HepG2 (cell line): Measurements from ENCODE around the gene PTPA. TPM values are rescaled to one million over a fixed set of nuclear protein-coding genes. Genes with fewer than 3 reads are reported as not detected.

Source experiments
- CCDC6 ChIP-seq: sonication (generic); formaldehyde crosslinking; IDR thresholded peaks from 2 replicates; pipeline ENCODE4 v1.8.1; 2022; ENCODE audit warnings: mild to moderate bottlenecking, missing genetic modification reagents, moderate library complexity
- CEBPB ChIP-seq: IDR thresholded peaks from 2 replicates; pipeline ENCODE4 v1.6.1; 2011; ENCODE audit warnings: low read depth, low read length, improper control_type of control experiment, borderline replicate concordance
- DMAP1 ChIP-seq: IDR thresholded peaks from 2 replicates; pipeline ENCODE4 v1.6.1; 2016
- GMEB1 ChIP-seq: sonication (generic); formaldehyde crosslinking; IDR thresholded peaks from 2 replicates; pipeline ENCODE4 v1.5.1; 2020; ENCODE audit warnings: missing genetic modification reagents, mild to moderate bottlenecking, borderline replicate concordance
- HNF4A ChIP-seq: sonication (generic); formaldehyde crosslinking; IDR thresholded peaks from 2 replicates; pipeline ENCODE4 v1.4.0; 2020; ENCODE audit warnings: missing genetic modification reagents
- IKZF4 ChIP-seq: sonication (generic); formaldehyde crosslinking; IDR thresholded peaks from 2 replicates; pipeline ENCODE4 v1.5.1; 2020; ENCODE audit warnings: borderline replicate concordance, mild to moderate bottlenecking, low read depth, missing genetic modification reagents; ENCODE audit errors: not compliant biosample characterization
- NBN ChIP-seq: fragments of 450-650 bp; conservative IDR thresholded peaks from 2 replicates; pipeline ENCODE4 v1.6.1; 2017
- PHF8 ChIP-seq: sonication (generic); formaldehyde crosslinking; IDR thresholded peaks from 2 replicates; pipeline ENCODE4 v1.5.0; 2020; ENCODE audit warnings: missing genetic modification reagents
- POLR2A ChIP-seq, 2 experiments: IDR thresholded peaks; 2 replicates each; pipeline ENCODE4 v1.6.1; 2011; ENCODE audit warnings: low read depth in 2 of 2, low read length in 2 of 2, mild to moderate bottlenecking in 1 of 2, moderate library complexity in 1 of 2; ENCODE audit not compliant: insufficient read depth in 1 of 2
- RARA ChIP-seq: IDR thresholded peaks from 2 replicates; pipeline ENCODE4 v1.6.1; 2016; ENCODE audit warnings: missing genetic modification reagents, missing compliant biosample characterization
- SIX1 ChIP-seq: sonication (generic); formaldehyde crosslinking; IDR thresholded peaks from 2 replicates; pipeline ENCODE4 v1.4.0; 2020; ENCODE audit warnings: missing genetic modification reagents, borderline replicate concordance
- SRSF4 ChIP-seq: fragments of 200-400 bp; formaldehyde crosslinking; IDR thresholded peaks from one replicate; pipeline ENCODE4 v1.6.1; 2018; ENCODE audit warnings: mild to moderate bottlenecking, low read depth, low read length, moderate library complexity; ENCODE audit not compliant: poor library complexity, severe bottlenecking
- ZFP90 ChIP-seq: sonication (generic); formaldehyde crosslinking; IDR thresholded peaks from 2 replicates; pipeline ENCODE4 v1.8.0; 2022; ENCODE audit warnings: missing genetic modification reagents, mild to moderate bottlenecking, inconsistent platforms, borderline replicate concordance
- ZFX ChIP-seq: sonication (generic); formaldehyde crosslinking; IDR thresholded peaks from 2 replicates; pipeline ENCODE4 v1.4.0; 2020; ENCODE audit warnings: mild to moderate bottlenecking, low read depth, missing genetic modification reagents, moderate library complexity
- ZNF292 ChIP-seq: sonication (generic); formaldehyde crosslinking; IDR thresholded peaks from 2 replicates; pipeline ENCODE4 v1.8.1; 2022; ENCODE audit warnings: mild to moderate bottlenecking, low read depth, missing genetic modification reagents, borderline replicate concordance
- ZNF484 ChIP-seq: sonication (generic); formaldehyde crosslinking; IDR thresholded peaks from 2 replicates; pipeline ENCODE4 v1.5.1; 2020; ENCODE audit warnings: mild to moderate bottlenecking, low read depth, missing genetic modification reagents, borderline replicate concordance
- ZNF605 ChIP-seq: sonication (generic); formaldehyde crosslinking; IDR thresholded peaks from 2 replicates; pipeline ENCODE4 v1.8.0; 2022; ENCODE audit warnings: mild to moderate bottlenecking, missing genetic modification reagents
- ZNF614 ChIP-seq: IDR thresholded peaks from 2 replicates; pipeline ENCODE4 v1.6.1; 2018; ENCODE audit warnings: missing biosample characterization, missing genetic modification reagents, inconsistent platforms, borderline replicate concordance
- ZNF644 ChIP-seq: IDR thresholded peaks from 2 replicates; pipeline ENCODE4 v1.6.1; 2016; ENCODE audit warnings: low read depth
- ZNF770 ChIP-seq: sonication (generic); formaldehyde crosslinking; IDR thresholded peaks from 2 replicates; pipeline ENCODE4 v1.5.0; 2020; ENCODE audit warnings: mild to moderate bottlenecking, missing genetic modification reagents
- ZNF780A ChIP-seq: sonication (generic); formaldehyde crosslinking; IDR thresholded peaks from 2 replicates; pipeline ENCODE4 v1.8.0; 2022; ENCODE audit warnings: mild to moderate bottlenecking, missing genetic modification reagents, moderate library complexity
- polyA plus RNA-seq, 8 experiments: library from polyadenylated mRNA; depleted of rRNA in 3 of 8; stranded (reverse) in 7 of 8; unstranded in 1 of 8; fragments of >200 nt; fragmentation: Illumina TruSeq in 4 of 8; extraction: Trizol in 4 of 8; gene quantifications; 2 replicates each; pipeline versions ENCODE4 v1.2.1 to v1.2.3, GENCODE V29; 2011 to 2016; ENCODE audit warnings: low read depth in 4 of 8, missing spikeins in 1 of 8, mixed read lengths in 1 of 8; ENCODE audit not compliant: insufficient read depth in 1 of 8
- total RNA-seq, 5 experiments: library from RNA; depleted of rRNA; stranded (reverse); fragments of >200 nt; fragmentation: Illumina TruSeq; extraction: Trizol; gene quantifications; 2 replicates each; pipeline ENCODE4 v1.2.3, GENCODE V29; 2016; ENCODE audit warnings: low read depth in 1 of 5
- TF ChIP-seq, protein P1 (sequence below): sonication (generic); formaldehyde crosslinking; IDR thresholded peaks from 2 replicates; pipeline ENCODE4 v1.5.1; 2020; ENCODE audit warnings: missing genetic modification reagents, mild to moderate bottlenecking, borderline replicate concordance
- TF ChIP-seq, protein P2 (sequence below): sonication (generic); formaldehyde crosslinking; conservative IDR thresholded peaks from 2 replicates; pipeline ENCODE4 v1.8.0; 2022; ENCODE audit warnings: mild to moderate bottlenecking, moderate library complexity, missing genetic modification reagents

PTPA gene
- total and polyA plus RNA-seq, 2 of the 13 experiments (the other 11 are each of a cell fraction or from before 2014, with no cell fraction given) = 79.3 to 105 TPM

- TF ChIP-seq HNF4A (CRISPR knock-in tag) (0 out of 2 replicates have a peak, but pooled peaks have one; percentile 9), NBN (no peak), SRSF4 (no peak), ZNF614 (CRISPR knock-in tag) (no peak), CCDC6 (CRISPR knock-in tag) (no peak), GMEB1 (CRISPR knock-in tag) (no peak), ZNF770 (CRISPR knock-in tag) (peak; percentile 33; the same call in 1 of the 2 replicates), ZNF605 (0 out of 2 replicates have a peak, but pooled peaks have one; percentile 8), ZFP90 (CRISPR knock-in tag) (no peak), IKZF4 (no peak), ZNF484 (CRISPR knock-in tag) (no peak), POLR2A (IDR thresholded peaks at IDR 0.05; ENCODE audit: insufficient read depth in 1 of 2, low read depth in 2 of 2, low read length in 2 of 2) (0 out of 4 replicates have a peak, but pooled peaks of 1 of the 2 experiments have one; percentile 34), RARA (CRISPR knock-in tag) (no peak), PHF8 (CRISPR knock-in tag) (no peak), DMAP1 (CRISPR knock-in tag) (0 out of 2 replicates have a peak, but pooled peaks have one; percentile 7), CEBPB (peak; percentile 93), ZFX (CRISPR knock-in tag) (peak; percentile 42; the same call in 1 of the 2 replicates), SIX1 (CRISPR knock-in tag) (no peak), ZNF780A (CRISPR knock-in tag) (no peak), ZNF292 (CRISPR knock-in tag) (no peak), ZNF644 (CRISPR knock-in tag) (no peak)
- TF ChIP-seq, protein P1, sequence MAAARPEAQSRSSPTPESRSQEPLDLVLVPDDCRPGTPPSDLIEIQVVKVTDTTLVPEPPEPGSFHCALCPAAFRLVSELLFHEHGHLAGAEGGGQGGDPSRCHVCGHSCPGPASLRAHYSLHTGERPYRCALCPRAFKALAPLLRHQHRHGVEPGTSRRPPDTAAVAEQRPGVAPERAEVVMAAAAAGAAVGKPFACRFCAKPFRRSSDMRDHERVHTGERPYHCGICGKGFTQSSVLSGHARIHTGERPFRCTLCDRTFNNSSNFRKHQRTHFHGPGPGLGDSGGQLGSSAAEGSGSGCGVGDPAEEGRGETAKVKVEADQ (CRISPR knock-in tag) = no peak
- TF ChIP-seq, protein P2, sequence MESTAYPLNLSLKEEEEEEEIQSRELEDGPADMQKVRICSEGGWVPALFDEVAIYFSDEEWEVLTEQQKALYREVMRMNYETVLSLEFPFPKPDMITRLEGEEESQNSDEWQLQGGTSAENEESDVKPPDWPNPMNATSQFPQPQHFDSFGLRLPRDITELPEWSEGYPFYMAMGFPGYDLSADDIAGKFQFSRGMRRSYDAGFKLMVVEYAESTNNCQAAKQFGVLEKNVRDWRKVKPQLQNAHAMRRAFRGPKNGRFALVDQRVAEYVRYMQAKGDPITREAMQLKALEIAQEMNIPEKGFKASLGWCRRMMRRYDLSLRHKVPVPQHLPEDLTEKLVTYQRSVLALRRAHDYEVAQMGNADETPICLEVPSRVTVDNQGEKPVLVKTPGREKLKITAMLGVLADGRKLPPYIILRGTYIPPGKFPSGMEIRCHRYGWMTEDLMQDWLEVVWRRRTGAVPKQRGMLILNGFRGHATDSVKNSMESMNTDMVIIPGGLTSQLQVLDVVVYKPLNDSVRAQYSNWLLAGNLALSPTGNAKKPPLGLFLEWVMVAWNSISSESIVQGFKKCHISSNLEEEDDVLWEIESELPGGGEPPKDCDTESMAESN (CRISPR knock-in tag) = no peak
- TF ChIP-seq, all 625 proteins: peak for 11
Observed at GRCh38 chr9:129109537-129109903, 1.7 kb upstream of the PTPA start (continued).
